Kidney epithelial cell (primary cell): ENCODE measurements around the gene HOMER2. TPM values are rescaled to one million over a fixed set of nuclear protein-coding genes. Genes with fewer than 3 reads are reported as not detected.
A peak's percentile ranks its signal among the peaks of the same experiment; 100 is the strongest.
"Not testable (repeated sequence)": the region's sequence is repeated elsewhere in the genome, so short reads cannot be mapped to it uniquely, and the experiment has no call there.

Experiments
- DNase-seq: peaks from one replicate; pipeline ENCODE4 v3.0.0-alpha.2; 2010; ENCODE audit warnings: low read depth
- H3K27me3 ChIP-seq: 2 replicates; pipeline ENCODE4 v1.6.0; 2011; ENCODE audit warnings: low read length; ENCODE audit not compliant: control insufficient read depth, insufficient read depth
- H3K36me3 ChIP-seq: 2 replicates; pipeline ENCODE4 v1.5.1; 2011; ENCODE audit warnings: low read length; ENCODE audit not compliant: control insufficient read depth, insufficient read depth
- H3K4me3 ChIP-seq: 2 replicates; pipeline ENCODE4 v1.5.1; 2011; ENCODE audit warnings: low read depth, mild to moderate bottlenecking, control low read depth, low read length
- CTCF ChIP-seq: IDR thresholded peaks from 2 replicates; pipeline ENCODE4 v1.5.1; 2011; ENCODE audit warnings: mild to moderate bottlenecking, moderate library complexity, low read length, control low read depth, inconsistent platforms; ENCODE audit not compliant: insufficient read depth, poor library complexity, severe bottlenecking
- total RNA-seq: library from RNA; depleted of rRNA; stranded (reverse); fragments of >200 nt; gene quantifications from 2 replicates; pipeline ENCODE4 v1.2.3, GENCODE V29; 2015

Gene HOMER2
- total RNA-seq, 1 donor from 2014 or later: 56.4 TPM

- TF ChIP-seq CTCF: no peak
- Histone ChIP-seq H3K4me3 (no peak overlapping the region), H3K27me3 (no peaks in the 10 kb centered on the region), H3K36me3 (no peaks in the 10 kb centered on the region)
- DNase-seq: no peak
Observed at GRCh38 chr15:82943176-82943575, 9.3 kb downstream of the HOMER2 start.

GRCh38 chr15:82942691-82943090 lies 9.8 kb downstream of the HOMER2 start:
- Histone ChIP-seq H3K4me3 (no peak overlapping the region), H3K36me3 (no peaks in the 10 kb centered on the region), H3K27me3 (no peaks in the 10 kb centered on the region)
- peak; percentile 87 for DNase-seq
- no peak for TF ChIP-seq CTCF

GRCh38 chr15:82939678-82940077 lies 12.8 kb downstream of the HOMER2 start:
- not testable (repeated sequence) for DNase-seq, H3K36me3 ChIP-seq

GRCh38 chr15:82937712-82938058 lies 14.8 kb downstream of the HOMER2 start:
- no peak overlapping the region for H3K4me3 ChIP-seq
- no peaks in the 10 kb centered on the region for H3K36me3 ChIP-seq
- TF ChIP-seq CTCF: no peak
- H3K27me3 ChIP-seq: no peaks in the 10 kb centered on the region
- DNase-seq: no peak

More at GRCh38 chr15:82939678-82940077, 12.8 kb downstream of the HOMER2 start:
- not testable (repeated sequence) for H3K27me3 ChIP-seq, H3K4me3 ChIP-seq

- Histone ChIP-seq H3K36me3 (no peaks in the 10 kb centered on the region), H3K27me3 (no peaks in the 10 kb centered on the region), H3K4me3 (no peak overlapping the region)
- peak; percentile 61 for DNase-seq
- no peak for TF ChIP-seq CTCF
Observed at GRCh38 chr15:82936966-82937711, 15.4 kb downstream of the HOMER2 start.

GRCh38 chr15:82935382-82935781 lies 17.1 kb downstream of the HOMER2 start:
- no peak for DNase-seq
- H3K36me3 ChIP-seq: no peaks in the 10 kb centered on the region
- TF ChIP-seq CTCF: no peak
- no peak overlapping the region for H3K4me3 ChIP-seq
- H3K27me3 ChIP-seq: no peaks in the 10 kb centered on the region
